Body of pancreas (tissue), 4 donors: Measurements from ENCODE around the gene DCUN1D5.

Source experiments
- CTCF ChIP-seq, 7 experiments: fragments of 450-650 bp in 4 of 7; fragments of 200-600 bp in 3 of 7; sonication (generic) in 3 of 7; IDR thresholded peaks; one replicate each; pipeline ENCODE4 v1.5.1; 2016 to 2019; ENCODE audit warnings: antibody characterized with exemption in 7 of 7
- POLR2A ChIP-seq, 3 donors: fragments of 450-650 bp; IDR thresholded peaks; one replicate each; pipeline ENCODE4 v1.6.1; 2016; ENCODE audit warnings: antibody characterized with exemption in 3 of 3, mild to moderate bottlenecking in 2 of 3

- no peak for TF ChIP-seq CTCF (IDR thresholded peaks at IDR 0.05)
- TF ChIP-seq POLR2A (IDR thresholded peaks at IDR 0.05), result no peak
These were observed 40.7 kb downstream of the DCUN1D5 start for GRCh38 chr11:103051151-103051801.
